Panc1 (cell line): ENCODE results near the gene UPK3BL1.
"Not testable (repeated sequence)": the region's sequence is repeated elsewhere in the genome, so short reads cannot be mapped to it uniquely, and the experiment has no call there.

Experiments used
- SIN3A ChIP-seq: IDR thresholded peaks from 2 replicates; pipeline ENCODE4 v1.6.1; 2012; ENCODE audit warnings: low read depth, mild to moderate bottlenecking, low read length, moderate library complexity, borderline replicate concordance; ENCODE audit not compliant: insufficient read depth
- TF ChIP-seq, protein P1 (sequence below): fragments of 450-650 bp; IDR thresholded peaks from 2 replicates; pipeline ENCODE4 v1.5.1; 2017; ENCODE audit warnings: mild to moderate bottlenecking

GRCh38 chr7:102673447-102674067, 31.0 kb upstream of the UPK3BL1 start:
- TF ChIP-seq, protein P1, sequence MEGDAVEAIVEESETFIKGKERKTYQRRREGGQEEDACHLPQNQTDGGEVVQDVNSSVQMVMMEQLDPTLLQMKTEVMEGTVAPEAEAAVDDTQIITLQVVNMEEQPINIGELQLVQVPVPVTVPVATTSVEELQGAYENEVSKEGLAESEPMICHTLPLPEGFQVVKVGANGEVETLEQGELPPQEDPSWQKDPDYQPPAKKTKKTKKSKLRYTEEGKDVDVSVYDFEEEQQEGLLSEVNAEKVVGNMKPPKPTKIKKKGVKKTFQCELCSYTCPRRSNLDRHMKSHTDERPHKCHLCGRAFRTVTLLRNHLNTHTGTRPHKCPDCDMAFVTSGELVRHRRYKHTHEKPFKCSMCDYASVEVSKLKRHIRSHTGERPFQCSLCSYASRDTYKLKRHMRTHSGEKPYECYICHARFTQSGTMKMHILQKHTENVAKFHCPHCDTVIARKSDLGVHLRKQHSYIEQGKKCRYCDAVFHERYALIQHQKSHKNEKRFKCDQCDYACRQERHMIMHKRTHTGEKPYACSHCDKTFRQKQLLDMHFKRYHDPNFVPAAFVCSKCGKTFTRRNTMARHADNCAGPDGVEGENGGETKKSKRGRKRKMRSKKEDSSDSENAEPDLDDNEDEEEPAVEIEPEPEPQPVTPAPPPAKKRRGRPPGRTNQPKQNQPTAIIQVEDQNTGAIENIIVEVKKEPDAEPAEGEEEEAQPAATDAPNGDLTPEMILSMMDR = not testable (repeated sequence)
- not testable (repeated sequence) for TF ChIP-seq SIN3A
